NCI-H1694 (cell line): ENCODE data around the gene TMEM208.

Experiments used
- DNase-seq: peaks from one replicate; lab custom pipeline; 2025; lab: John Stamatoyannopoulos, UW

The TMEM208 gene

GRCh38 chr16:67209565-67209964, 17.4 kb upstream of the TMEM208 start:
- no peak for DNase-seq

- no peak for DNase-seq
Observed at GRCh38 chr16:67210069-67210937, 16.6 kb upstream of the TMEM208 start.

- no peak for DNase-seq
Observed at GRCh38 chr16:67211674-67212073, 15.3 kb upstream of the TMEM208 start.

GRCh38 chr16:67212766-67213165, 14.2 kb upstream of the TMEM208 start:
- no peak for DNase-seq

GRCh38 chr16:67213197-67214019, 13.5 kb upstream of the TMEM208 start:
- DNase-seq, result no peak

- DNase-seq, result no peak
Observed at GRCh38 chr16:67215706-67216105, 11.2 kb upstream of the TMEM208 start.

- DNase-seq, result no peak
Observed at GRCh38 chr16:67216612-67217490, 10.1 kb upstream of the TMEM208 start.

GRCh38 chr16:67223992-67224391, 2.9 kb upstream of the TMEM208 start:
- no peak for DNase-seq

- no peak for DNase-seq
Observed at GRCh38 chr16:67226295-67226803, 581 bp upstream of the TMEM208 start.

- DNase-seq, result no peak
Observed at GRCh38 chr16:67227567-67227921, 614 bp downstream of the TMEM208 start.

- no peak for DNase-seq
Observed at GRCh38 chr16:67228034-67228785, 1.3 kb downstream of the TMEM208 start.

- DNase-seq, result no peak
Observed at GRCh38 chr16:67228905-67229304, 2.0 kb downstream of the TMEM208 start.

GRCh38 chr16:67229906-67230808, 3.2 kb downstream of the TMEM208 start:
- no peak for DNase-seq

GRCh38 chr16:67230809-67231660, 4.1 kb downstream of the TMEM208 start:
- DNase-seq, result no peak

- DNase-seq, result no peak
Observed at GRCh38 chr16:67233596-67233995, 6.7 kb downstream of the TMEM208 start.

GRCh38 chr16:67234180-67234597, 7.3 kb downstream of the TMEM208 start:
- no peak for DNase-seq

- DNase-seq, result no peak
Observed at GRCh38 chr16:67235816-67236562, 9.1 kb downstream of the TMEM208 start.
